GM19372 (cell line): ENCODE results near the gene AGER.
"Not testable (repeated sequence)": the region's sequence is repeated elsewhere in the genome, so short reads cannot be mapped to it uniquely, and the experiment has no call there.

Experiments
- ATAC-seq: cut with Tn5 transposase; IDR thresholded peaks from one replicate; pipeline ENCODE4 v1.9.1; 2021; ENCODE audit warnings: mild to moderate bottlenecking, low read depth, moderate library complexity; ENCODE audit not compliant: unreplicated experiment

The AGER gene

DNA sequence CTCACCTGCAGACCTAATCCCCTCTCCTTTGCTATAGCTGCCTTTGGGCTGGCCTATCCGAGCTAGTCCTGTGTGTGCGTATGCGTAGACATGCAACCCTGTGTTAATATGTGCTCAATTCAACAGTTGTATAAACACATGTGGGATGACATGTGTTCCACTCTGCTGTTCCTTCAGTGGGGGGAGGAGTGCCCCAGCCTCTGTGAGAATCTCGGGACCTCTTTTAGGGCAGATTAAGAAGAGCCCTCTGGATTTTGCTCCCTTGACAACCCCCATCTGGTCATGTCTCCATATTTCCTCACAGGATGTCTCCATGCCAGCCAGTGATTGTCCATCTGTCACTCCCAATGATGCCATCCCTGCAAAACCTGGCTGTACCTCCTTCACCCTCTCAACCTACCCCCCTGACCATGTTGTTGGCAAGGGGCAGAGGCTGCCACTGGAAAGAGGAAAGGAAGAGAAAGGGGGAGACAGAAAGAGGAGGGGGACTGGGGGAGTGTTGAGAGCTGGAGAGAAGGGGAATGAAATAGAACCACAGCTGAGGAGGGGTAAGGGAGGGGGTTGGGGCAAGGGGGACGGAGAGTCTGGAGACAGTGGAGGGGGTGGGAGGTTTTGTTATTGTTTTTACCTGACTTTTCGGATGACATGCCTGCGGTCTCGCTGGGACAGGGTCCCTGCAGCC is 32.7 kb downstream of the AGER start:
- ATAC-seq = no peak

- no peak for ATAC-seq
Observed at GRCh38 chr6:32149932-32150870, 33.9 kb downstream of the AGER start.

- no peak for ATAC-seq
Observed at GRCh38 chr6:32149092-32149755, 34.8 kb downstream of the AGER start.

DNA sequence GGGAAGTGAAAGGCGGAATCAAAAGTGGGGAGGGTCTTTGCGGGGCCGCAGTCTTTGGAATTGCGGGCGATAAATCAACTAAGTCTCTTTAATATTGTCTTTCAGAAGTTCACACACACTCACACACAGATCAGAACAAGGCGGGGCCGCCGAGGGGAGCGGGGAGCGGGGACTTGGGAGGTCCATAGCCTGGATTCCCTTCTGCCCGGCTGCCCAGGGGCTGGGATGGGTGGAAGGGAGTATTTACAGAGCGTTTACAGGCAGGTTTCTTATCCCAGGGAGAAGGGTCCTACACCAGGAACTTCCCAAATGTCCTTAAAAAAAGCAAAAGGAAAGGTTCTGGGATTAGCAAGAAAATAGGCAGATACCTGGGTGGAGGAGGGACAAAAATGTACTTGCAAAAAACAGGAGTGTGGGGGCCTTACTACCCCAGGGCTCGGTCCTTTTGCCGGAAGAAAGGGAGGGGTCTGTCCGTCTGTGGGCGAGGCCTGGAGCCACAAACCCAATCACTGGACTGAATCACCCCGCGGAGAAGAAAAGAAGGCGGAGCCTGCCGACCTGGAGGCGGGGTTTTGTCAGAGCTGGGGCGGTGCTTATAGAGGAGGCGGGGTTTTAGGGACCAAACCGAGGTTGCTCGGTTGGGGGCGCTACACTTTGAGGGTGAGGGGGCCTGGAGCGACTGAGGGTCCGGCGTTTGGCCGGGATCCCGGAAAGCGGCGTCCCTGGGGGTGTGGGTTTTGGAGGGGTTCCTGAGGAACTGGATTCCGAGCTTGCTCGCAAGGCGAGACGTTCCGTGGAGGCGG is 35.6 kb downstream of the AGER start:
- ATAC-seq = no peak

DNA sequence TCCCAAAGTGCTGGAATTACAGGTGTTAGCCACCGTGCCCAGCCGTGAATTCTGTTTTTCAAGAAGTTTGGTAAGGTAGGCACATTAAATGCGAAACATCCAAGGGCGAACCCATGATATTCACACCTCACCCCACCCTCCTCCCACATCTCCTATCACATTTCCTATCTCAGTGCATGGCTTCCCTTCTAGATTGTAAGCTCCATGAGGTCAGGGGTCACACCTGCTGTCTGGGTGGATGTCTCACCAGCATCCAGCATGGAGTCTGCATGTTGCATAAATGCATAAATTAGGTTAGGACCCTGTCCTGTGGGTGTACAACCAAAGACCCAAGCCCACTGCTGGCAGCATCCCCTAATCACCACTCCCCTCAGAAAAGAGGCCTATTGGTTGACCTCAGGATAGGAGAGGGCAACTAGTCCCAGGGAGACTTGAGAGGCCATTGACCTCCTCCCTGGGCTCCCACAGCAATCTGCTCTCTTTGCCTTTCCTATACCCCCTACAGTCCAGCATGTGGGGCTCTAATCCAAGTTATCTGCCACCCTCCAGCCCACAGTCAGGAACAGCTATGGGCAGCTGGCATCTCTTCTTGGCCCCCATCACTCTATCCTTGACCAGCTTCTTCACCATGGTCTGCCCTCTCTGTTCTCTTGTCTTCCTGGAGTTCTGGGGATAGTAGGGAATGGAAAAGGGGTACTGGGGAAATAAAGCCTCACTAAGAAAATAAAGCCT is 36.5 kb downstream of the AGER start:
- no peak for ATAC-seq

DNA sequence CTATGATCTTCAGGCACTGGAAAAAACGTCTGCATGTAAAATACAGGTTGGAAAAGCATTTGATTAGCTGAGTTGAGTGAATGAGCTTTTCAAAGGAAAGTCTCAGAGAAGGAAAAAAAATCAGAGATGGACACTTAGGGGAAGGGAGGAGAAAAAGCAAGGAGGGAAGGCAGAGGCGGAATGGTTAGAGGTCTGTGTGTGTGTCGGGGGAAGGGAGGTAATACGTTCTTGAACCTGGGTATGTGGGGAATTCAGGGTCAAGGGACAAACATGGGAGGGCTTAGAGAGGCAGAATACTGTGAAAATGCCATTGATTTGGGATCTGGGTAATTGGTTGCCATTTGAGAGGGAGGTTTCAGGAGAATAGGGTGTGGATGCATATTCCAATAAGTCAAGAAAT is 37.4 kb downstream of the AGER start:
- no peak for ATAC-seq

- no peak for ATAC-seq
Observed at GRCh38 chr6:32146287-32146686, 37.8 kb downstream of the AGER start.

- not testable (repeated sequence) for ATAC-seq
Observed at GRCh38 chr6:32144238-32144637, 39.8 kb downstream of the AGER start.

DNA sequence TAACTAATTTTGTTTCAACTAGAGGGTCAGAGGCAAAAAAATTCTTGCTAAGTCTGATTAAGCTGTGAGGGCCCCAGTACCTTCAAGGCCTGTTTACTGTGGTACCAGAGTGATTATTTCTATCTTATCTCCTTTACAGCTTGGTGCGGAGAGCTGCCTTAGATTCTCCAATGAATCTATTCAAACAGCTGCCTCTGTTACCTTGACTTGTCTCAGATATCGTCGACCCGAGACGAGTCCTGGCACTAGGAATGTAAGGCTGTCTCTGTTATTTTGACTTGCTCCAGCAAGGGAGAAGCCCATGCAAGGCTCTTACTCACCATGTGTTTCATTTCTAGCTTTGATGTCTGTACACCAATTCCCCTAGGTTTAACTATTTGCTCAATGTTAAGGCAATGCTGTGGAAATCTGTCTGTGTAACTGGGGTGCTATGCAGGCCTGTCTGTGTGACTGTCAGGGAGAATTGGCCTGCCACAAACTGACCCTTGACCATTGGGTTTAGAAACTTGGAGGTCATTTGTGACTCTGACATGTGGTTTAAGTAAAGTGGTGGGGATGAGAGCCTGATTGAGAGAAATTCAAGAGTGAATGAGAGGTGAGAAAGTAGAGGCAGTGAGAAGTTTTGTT is 43.5 kb downstream of the AGER start:
- no peak for ATAC-seq

- ATAC-seq = no peak
Observed at GRCh38 chr6:32139590-32139989, 44.5 kb downstream of the AGER start.

DNA sequence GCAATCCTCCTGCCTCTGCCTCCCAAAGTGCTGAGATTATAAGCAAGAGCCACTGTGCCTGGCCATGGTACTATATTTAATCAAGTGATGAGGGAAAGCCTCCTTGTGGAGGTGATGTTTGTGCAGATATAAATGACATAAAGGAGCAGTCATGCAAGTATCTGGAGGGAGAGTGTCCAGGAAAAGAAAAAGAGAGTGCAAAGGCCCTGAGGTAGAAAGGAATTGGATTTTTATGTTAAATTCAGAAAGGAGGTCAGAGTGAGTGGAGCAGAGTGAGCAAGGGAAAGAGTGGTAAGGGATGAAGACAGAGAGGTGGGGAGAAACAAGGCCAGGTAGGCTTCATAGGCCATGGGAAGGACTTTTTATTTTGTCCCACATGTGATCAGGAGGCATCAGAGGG is 46.6 kb downstream of the AGER start:
- ATAC-seq = no peak

GRCh38 chr6:32133786-32134185 is 50.3 kb downstream of the AGER start:
- no peak for ATAC-seq

GRCh38 chr6:32132110-32132509 is 51.9 kb downstream of the AGER start:
- no peak for ATAC-seq

DNA sequence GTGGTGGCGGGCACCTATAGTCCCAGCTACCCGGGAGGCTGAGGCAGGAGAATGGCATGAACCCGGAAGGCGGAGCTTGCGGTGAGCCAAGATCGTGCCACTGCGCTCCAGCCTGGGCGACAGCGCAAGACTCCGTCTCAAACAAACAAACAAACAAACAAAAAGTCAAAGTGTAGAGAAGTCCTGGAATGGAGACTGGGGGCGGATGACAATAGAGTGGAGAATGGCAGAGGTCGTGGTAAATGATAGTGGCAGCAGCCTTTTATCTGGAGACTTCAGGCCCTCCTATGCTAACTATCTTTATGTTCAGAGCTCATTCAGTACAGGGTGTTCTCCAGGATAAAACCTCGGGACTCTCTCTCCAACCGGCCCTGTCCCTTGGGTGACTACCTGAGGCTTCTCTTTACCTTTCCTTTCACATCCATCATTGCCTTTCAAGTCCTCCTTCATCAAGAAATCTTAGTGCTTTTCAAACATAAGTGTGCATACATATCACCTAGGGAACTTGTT is 52.6 kb downstream of the AGER start:
- no peak for ATAC-seq
